Esophagus squamous epithelium (tissue), 5 donors: ENCODE data around the gene TEKTIP1. TPM values are rescaled to one million over a fixed set of nuclear protein-coding genes. Genes with fewer than 3 reads are reported as not detected.

Experiments
- DNase-seq: peaks from one replicate; lab custom pipeline; 2025; lab: John Stamatoyannopoulos, UW
- H3K27ac ChIP-seq, 4 donors: fragments of 200-600 bp; sonication (generic); one replicate each; pipeline ENCODE4 v1.5.1; 2016 to 2019; ENCODE audit warnings: mild to moderate bottlenecking in 1 of 4
- H3K27me3 ChIP-seq, 4 donors: fragments of 200-600 bp; sonication (generic); 1 replicate in 3 of 4; 2 replicates in 1 of 4; pipeline versions ENCODE4 v1.5.1 to v1.6.0; 2017 to 2021; ENCODE audit warnings: antibody characterized with exemption in 1 of 4
- H3K36me3 ChIP-seq, 3 donors: fragments of 200-600 bp; sonication (generic); one replicate each; pipeline ENCODE4 v1.5.1; 2016 to 2019
- H3K4me1 ChIP-seq, 3 donors: fragments of 200-600 bp; sonication (generic); one replicate each; pipeline ENCODE4 v1.5.1; 2017 to 2019
- H3K4me3 ChIP-seq, 4 donors: fragments of 200-600 bp; sonication (generic); 1 replicate in 3 of 4; 2 replicates in 1 of 4; pipeline ENCODE4 v1.5.1; 2016 to 2019; ENCODE audit warnings: mild to moderate bottlenecking in 2 of 4, moderate library complexity in 1 of 4
- H3K9me3 ChIP-seq, 3 donors: fragments of 200-600 bp; sonication (generic); one replicate each; pipeline ENCODE4 v1.5.1; 2016 to 2019
- CTCF ChIP-seq, 6 experiments: fragments of 450-650 bp in 4 of 6; fragments of 200-600 bp in 2 of 6; sonication (generic) in 2 of 6; IDR thresholded peaks; one replicate each; pipeline ENCODE4 v1.5.1; 2016 to 2019; ENCODE audit warnings: antibody characterized with exemption in 6 of 6, mild to moderate bottlenecking in 4 of 6, moderate library complexity in 4 of 6
- POLR2A ChIP-seq, 4 donors: fragments of 450-650 bp; IDR thresholded peaks; one replicate each; pipeline ENCODE4 v1.6.1; 2017; ENCODE audit warnings: antibody characterized with exemption in 4 of 4, mild to moderate bottlenecking in 4 of 4, moderate library complexity in 3 of 4
- WGBS, 2 donors: methylation state at CpG; one replicate each; pipeline ENCODE4 v1.1.5; 2018; 5-methylcytosine and 5-hydroxymethylcytosine counted together
- intact Hi-C: fragments of 100-400 bp; cut with DNase I; formaldehyde crosslinking; loops from one replicate; pipeline ENCODE4 v1.15.0; 2022
- total RNA-seq, 4 donors: library from RNA; depleted of rRNA; stranded (reverse); fragments of >200 nt; gene quantifications; one replicate each; pipeline ENCODE4 v1.1.0, GENCODE V29; 2016
- donor health status: DM: yes; HTN: yes; CAD: no.

TEKTIP1 gene
- total RNA-seq, 4 donors from 2014 or later, result 0.95 TPM; not detected in 3

- peaks cover 0 to 56% (median 0%) of the 10 kb centered on the region in 3 donors for H3K36me3 ChIP-seq
- TF ChIP-seq POLR2A (IDR thresholded peaks at IDR 0.05) (no peak), CTCF (IDR thresholded peaks at IDR 0.05) (no peak)
- no peak overlapping the region for H3K4me3 ChIP-seq
- no peaks in the 10 kb centered on the region for H3K9me3 ChIP-seq
- no peak overlapping the region for H3K27ac ChIP-seq
- H3K4me1 ChIP-seq, result peaks cover 5 to 97% (median 24%) of the 10 kb centered on the region in 3 donors
- DNase-seq, result no peak
- no peaks in the 10 kb centered on the region for H3K27me3 ChIP-seq
- 77 to 88% methylated on average over 10 to 17 of the region's 26 CpGs for WGBS, 2 donors
- intact Hi-C loops, result no loop called here
These were observed 27.3 kb upstream of the TEKTIP1 start for GRCh38 chr19:3511506-3512251.

GRCh38 chr19:3512562-3513228, 26.3 kb upstream of the TEKTIP1 start:
- peaks cover 3 to 96% (median 23%) of the 10 kb centered on the region in 3 donors for H3K4me1 ChIP-seq
- no peak for TF ChIP-seq CTCF (IDR thresholded peaks at IDR 0.05)
- no peak for TF ChIP-seq POLR2A (IDR thresholded peaks at IDR 0.05)
- no peak overlapping the region for H3K27ac ChIP-seq
- H3K36me3 ChIP-seq, result peaks cover 0 to 56% (median 0%) of the 10 kb centered on the region in 3 donors
- no peak for DNase-seq
- intact Hi-C loops, result no loop called here
- H3K27me3 ChIP-seq, result no peaks in the 10 kb centered on the region
- H3K4me3 ChIP-seq, result no peak overlapping the region
- 79% methylated on average over 8 of the region's 17 CpGs; no CpG with 5 or more reads in 1 of the 2 donors for WGBS, 2 donors
- no peaks in the 10 kb centered on the region for H3K9me3 ChIP-seq

GRCh38 chr19:3513229-3514140, 25.5 kb upstream of the TEKTIP1 start:
- no peak for TF ChIP-seq POLR2A (IDR thresholded peaks at IDR 0.05)
- no peak for TF ChIP-seq CTCF (IDR thresholded peaks at IDR 0.05)
- intact Hi-C loops, result no loop called here
- Histone ChIP-seq H3K36me3 (peaks cover 0 to 60% (median 0%) of the 10 kb centered on the region in 3 donors), H3K4me1 (peaks cover 0 to 96% (median 17%) of the 10 kb centered on the region in 3 donors), H3K27ac (no peak overlapping the region), H3K9me3 (no peaks in the 10 kb centered on the region), H3K4me3 (no peak overlapping the region), H3K27me3 (no peaks in the 10 kb centered on the region)
- DNase-seq, result no peak
- 41 to 88% methylated on average over 3 to 14 of the region's 23 CpGs for WGBS, 2 donors

- TF ChIP-seq CTCF (IDR thresholded peaks at IDR 0.05) (no peak), POLR2A (IDR thresholded peaks at IDR 0.05) (no peak)
- H3K4me1 ChIP-seq, result peaks cover 0 to 96% (median 14%) of the 10 kb centered on the region in 3 donors
These were observed 24.0 kb upstream of the TEKTIP1 start for GRCh38 chr19:3514930-3515329.

More at GRCh38 chr19:3514930-3515329, 24.0 kb upstream of the TEKTIP1 start:
- H3K27ac ChIP-seq, result no peak overlapping the region
- DNase-seq, result no peak
- 79 to 80% methylated on average over 6 to 7 of the region's 12 CpGs for WGBS, 2 donors
- intact Hi-C loops, result no loop called here
- H3K4me3 ChIP-seq, result no peak overlapping the region
- H3K27me3 ChIP-seq, result no peaks in the 10 kb centered on the region
- peaks cover 0 to 60% (median 0%) of the 10 kb centered on the region in 3 donors for H3K36me3 ChIP-seq
- H3K9me3 ChIP-seq, result no peaks in the 10 kb centered on the region
